ENCODE data around the gene PAGR1.

Gene PAGR1

GRCh38 chr16:29815032-29815721, 775 bp upstream of the PAGR1 start:
- DNase-seq (ENCODE audit: low read depth), result no peak
- TF ChIP-seq CTCF (IDR thresholded peaks at IDR 0.05; ENCODE audit: low read length, missing control alignments), result no peak
- peak overlapping the region; percentile 81 for H3K4me3 ChIP-seq (replicated peaks; ENCODE audit: low read depth, low read length)

GRCh38 chr16:29816694-29817441, 916 bp downstream of the PAGR1 start:
- DNase-seq (ENCODE audit: low read depth), result peak; percentile 69
- peak; percentile 24 for TF ChIP-seq CTCF (IDR thresholded peaks at IDR 0.05; ENCODE audit: low read length, missing control alignments)
- peak overlapping the region; percentile 81 for H3K4me3 ChIP-seq (replicated peaks; ENCODE audit: low read depth, low read length)

- no peak for TF ChIP-seq CTCF (IDR thresholded peaks at IDR 0.05; ENCODE audit: low read length, missing control alignments)
- no peak for DNase-seq (ENCODE audit: low read depth)
- H3K4me3 ChIP-seq (replicated peaks; ENCODE audit: low read depth, low read length), result no peak overlapping the region
Measured at GRCh38 chr16:29818082-29818481, 2.1 kb downstream of the PAGR1 start.

GRCh38 chr16:29819506-29819905, 3.6 kb downstream of the PAGR1 start:
- no peak for TF ChIP-seq CTCF (IDR thresholded peaks at IDR 0.05; ENCODE audit: low read length, missing control alignments)
- peak overlapping the region; percentile 96 for H3K4me3 ChIP-seq (replicated peaks; ENCODE audit: low read depth, low read length)
- DNase-seq (ENCODE audit: low read depth), result no peak

- peak; percentile 63 for DNase-seq (ENCODE audit: low read depth)
- no peak for TF ChIP-seq CTCF (IDR thresholded peaks at IDR 0.05; ENCODE audit: low read length, missing control alignments)
- H3K4me3 ChIP-seq (replicated peaks; ENCODE audit: low read depth, low read length), result peak within 1 kb of the TSS; percentile 96
Measured at GRCh38 chr16:29820271-29820701, 4.3 kb downstream of the PAGR1 start, which contains the start of gene MVP. Gene MVP (plus strand): TSS chr16:29820462. CDS start chr16:29830550, 10,088 bp downstream.

GRCh38 chr16:29820730-29821642, 5.0 kb downstream of the PAGR1 start:
- peak; percentile 23 for DNase-seq (ENCODE audit: low read depth)
- H3K4me3 ChIP-seq (replicated peaks; ENCODE audit: low read depth, low read length), result peak overlapping the region; percentile 96
- no peak for TF ChIP-seq CTCF (IDR thresholded peaks at IDR 0.05; ENCODE audit: low read length, missing control alignments)
